ENCODE measurements around the gene MYO1D. TPM values are rescaled to one million over a fixed set of nuclear protein-coding genes. Genes with fewer than 3 reads are reported as not detected.

Gene MYO1D
- total and polyA plus RNA-seq, 4 donors, result 22.0 to 75.8 (median 61.4) TPM

DNA sequence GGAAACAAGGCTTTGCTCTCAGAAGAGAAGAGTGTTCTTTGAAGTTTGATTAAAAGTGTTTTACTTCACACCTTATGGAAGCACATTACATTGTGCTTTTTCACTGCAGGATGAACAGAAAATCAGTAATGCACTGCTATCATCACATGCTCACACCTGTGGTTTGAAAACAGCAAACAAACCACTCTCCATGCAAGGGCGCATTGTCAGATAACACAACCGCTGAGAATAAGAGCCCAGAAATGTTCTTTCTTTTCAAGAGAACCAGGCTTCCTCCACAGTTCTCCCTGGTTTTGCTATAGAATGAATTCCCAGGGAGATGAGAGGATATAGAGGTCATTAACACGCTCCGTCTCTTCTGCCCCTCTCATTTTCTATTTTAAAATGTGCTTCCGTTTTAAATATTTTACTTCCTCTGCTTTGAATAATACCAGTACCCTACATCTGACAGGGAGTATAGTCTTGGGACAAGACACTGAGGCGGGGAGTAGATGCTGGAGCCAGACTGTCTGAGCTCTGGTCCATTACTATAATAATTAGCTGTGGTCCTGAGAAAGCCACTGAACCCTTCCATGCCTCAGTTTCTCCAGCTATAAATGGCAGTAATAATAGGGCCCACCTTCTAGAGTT, 318.5 kb downstream of the MYO1D start:
- Histone ChIP-seq H3K4me3 (no peak overlapping the region), H3K36me3 (ENCODE audit: control insufficient read depth in 4 of 4, insufficient read depth in 4 of 4, low read length in 4 of 4) (no peaks in the 10 kb centered on the region), H3K4me1 (ENCODE audit: control insufficient read depth in 5 of 5, insufficient read depth in 5 of 5, low read length in 5 of 5) (peaks cover 0 to 1% (median 0%) of the 10 kb centered on the region in 5 donors), H3K27me3 (ENCODE audit: control insufficient read depth in 3 of 3, insufficient read depth in 3 of 3, low read length in 2 of 3) (no peaks in the 10 kb centered on the region), H3K9me3 (ENCODE audit: control insufficient read depth in 4 of 4, insufficient read depth in 3 of 4, low read length in 3 of 4) (peaks cover 0 to 3% (median 0%) of the 10 kb centered on the region in 4 donors), H3K27ac (ENCODE audit: low read depth in 1 of 2, low read length in 1 of 2) (no peak overlapping the region), H3K9ac (ENCODE audit: insufficient read depth in 1 of 2, low read length in 2 of 2) (no peak overlapping the region)
- ATAC-seq (ENCODE audit: insufficient read depth, low FRiP score), result no peak
- no peak for DNase-seq
- 56 to 57% methylated on average over 6 of the region's 6 CpGs for WGBS, 2 donors
- TF ChIP-seq, protein P1, sequence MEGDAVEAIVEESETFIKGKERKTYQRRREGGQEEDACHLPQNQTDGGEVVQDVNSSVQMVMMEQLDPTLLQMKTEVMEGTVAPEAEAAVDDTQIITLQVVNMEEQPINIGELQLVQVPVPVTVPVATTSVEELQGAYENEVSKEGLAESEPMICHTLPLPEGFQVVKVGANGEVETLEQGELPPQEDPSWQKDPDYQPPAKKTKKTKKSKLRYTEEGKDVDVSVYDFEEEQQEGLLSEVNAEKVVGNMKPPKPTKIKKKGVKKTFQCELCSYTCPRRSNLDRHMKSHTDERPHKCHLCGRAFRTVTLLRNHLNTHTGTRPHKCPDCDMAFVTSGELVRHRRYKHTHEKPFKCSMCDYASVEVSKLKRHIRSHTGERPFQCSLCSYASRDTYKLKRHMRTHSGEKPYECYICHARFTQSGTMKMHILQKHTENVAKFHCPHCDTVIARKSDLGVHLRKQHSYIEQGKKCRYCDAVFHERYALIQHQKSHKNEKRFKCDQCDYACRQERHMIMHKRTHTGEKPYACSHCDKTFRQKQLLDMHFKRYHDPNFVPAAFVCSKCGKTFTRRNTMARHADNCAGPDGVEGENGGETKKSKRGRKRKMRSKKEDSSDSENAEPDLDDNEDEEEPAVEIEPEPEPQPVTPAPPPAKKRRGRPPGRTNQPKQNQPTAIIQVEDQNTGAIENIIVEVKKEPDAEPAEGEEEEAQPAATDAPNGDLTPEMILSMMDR (IDR thresholded peaks at IDR 0.05; ENCODE audit: control extremely low read depth, extremely low read depth), result no peak

DNA sequence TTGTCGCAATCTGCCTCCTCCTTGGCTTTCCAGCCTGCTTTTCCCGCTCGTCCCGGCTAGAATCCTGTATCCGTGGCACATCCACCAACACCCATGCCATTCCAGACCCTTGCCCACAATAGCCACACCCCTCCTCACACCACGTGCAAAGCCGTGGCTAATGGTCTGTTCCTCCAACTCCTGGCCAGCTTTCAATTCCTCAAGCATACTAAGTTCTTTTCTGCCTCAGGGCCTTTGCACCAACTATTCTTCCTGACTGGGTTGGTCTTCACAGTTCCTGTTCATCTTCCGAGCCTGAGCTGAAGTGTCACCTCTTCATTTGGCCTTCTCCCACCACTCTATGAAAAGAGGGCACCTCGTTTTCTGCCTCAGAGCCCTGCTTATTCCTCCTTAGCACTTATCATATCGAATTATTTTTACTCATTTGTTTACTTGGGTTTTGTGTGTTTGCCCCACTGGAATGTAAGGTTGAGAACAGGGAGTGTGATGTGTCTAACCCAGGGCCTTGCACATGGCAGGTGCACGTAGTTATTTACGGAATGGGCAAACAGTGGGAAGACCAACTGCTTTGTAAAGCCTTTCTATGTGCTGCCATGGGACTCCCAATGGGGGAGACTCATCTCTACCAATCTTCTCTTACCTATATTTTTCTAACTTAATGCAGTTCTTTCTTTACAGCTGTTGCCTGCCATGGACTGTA, 321.2 kb downstream of the MYO1D start:
- H3K4me1 ChIP-seq (ENCODE audit: control insufficient read depth in 5 of 5, insufficient read depth in 5 of 5, low read length in 5 of 5), result no peaks in the 10 kb centered on the region
- H3K9me3 ChIP-seq (ENCODE audit: control insufficient read depth in 4 of 4, insufficient read depth in 3 of 4, low read length in 3 of 4), result peaks cover 0 to 3% (median 0%) of the 10 kb centered on the region in 4 donors
- TF ChIP-seq, protein P1 (IDR thresholded peaks at IDR 0.05; ENCODE audit: control extremely low read depth, extremely low read depth), result no peak
- H3K27ac ChIP-seq (ENCODE audit: low read depth in 1 of 2, low read length in 1 of 2), result no peak overlapping the region
- H3K36me3 ChIP-seq (ENCODE audit: control insufficient read depth in 4 of 4, insufficient read depth in 4 of 4, low read length in 4 of 4), result no peaks in the 10 kb centered on the region
- ATAC-seq (ENCODE audit: insufficient read depth, low FRiP score) (no peak), DNase-seq (no peak)
- 95% methylated on average over 12 of the region's 12 CpGs for WGBS, 2 donors
- no peaks in the 10 kb centered on the region for H3K27me3 ChIP-seq (ENCODE audit: control insufficient read depth in 3 of 3, insufficient read depth in 3 of 3, low read length in 2 of 3)
- no peak overlapping the region for H3K9ac ChIP-seq (ENCODE audit: insufficient read depth in 1 of 2, low read length in 2 of 2)
- H3K4me3 ChIP-seq, result no peak overlapping the region

DNA sequence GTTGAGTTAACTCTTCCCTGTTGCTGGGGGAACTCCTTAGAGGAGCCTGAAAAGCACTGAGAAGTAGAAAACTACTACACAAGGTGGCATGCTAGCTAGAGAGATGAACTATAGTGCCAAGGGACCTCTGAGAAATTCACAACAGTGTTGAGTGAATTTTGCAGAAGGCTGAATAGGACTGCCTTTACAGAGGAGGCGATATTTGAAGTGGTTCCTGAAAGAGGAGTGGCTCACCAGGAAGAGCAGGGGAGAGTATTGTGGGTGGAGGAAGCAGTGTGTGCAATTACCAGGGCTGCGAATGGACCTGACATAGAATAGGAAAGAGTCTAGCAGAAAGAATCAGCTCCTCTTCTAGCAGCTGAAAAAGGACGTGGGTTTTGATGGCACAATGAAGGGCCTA, 323.8 kb downstream of the MYO1D start:
- Histone ChIP-seq H3K27me3 (ENCODE audit: control insufficient read depth in 3 of 3, insufficient read depth in 3 of 3, low read length in 2 of 3) (no peaks in the 10 kb centered on the region), H3K9me3 (ENCODE audit: control insufficient read depth in 4 of 4, insufficient read depth in 3 of 4, low read length in 3 of 4) (peaks cover 0 to 3% (median 0%) of the 10 kb centered on the region in 4 donors), H3K27ac (ENCODE audit: low read depth in 1 of 2, low read length in 1 of 2) (no peak overlapping the region), H3K9ac (ENCODE audit: insufficient read depth in 1 of 2, low read length in 2 of 2) (no peak overlapping the region), H3K4me3 (no peak overlapping the region), H3K4me1 (ENCODE audit: control insufficient read depth in 5 of 5, insufficient read depth in 5 of 5, low read length in 5 of 5) (no peaks in the 10 kb centered on the region), H3K36me3 (ENCODE audit: control insufficient read depth in 4 of 4, insufficient read depth in 4 of 4, low read length in 4 of 4) (no peaks in the 10 kb centered on the region)
- TF ChIP-seq, protein P1 (IDR thresholded peaks at IDR 0.05; ENCODE audit: control extremely low read depth, extremely low read depth), result no peak
- no peak for ATAC-seq (ENCODE audit: insufficient read depth, low FRiP score)
- WGBS, 2 donors, result 41 to 54% methylated on average over 3 of the region's 3 CpGs
- peak in 1 of 3 donors; percentile 37 for DNase-seq
